SU-DHL-6 (cell line): ENCODE results near the gene LRRTM4.

Experiments
- EZH2phosphoT487 ChIP-seq: fragments of 200-600 bp; sonication (generic), shearing (Covaris generic); conservative IDR thresholded peaks from 2 replicates; pipeline ENCODE4 v1.6.1; 2018; ENCODE audit warnings: mild to moderate bottlenecking, antibody characterized with exemption, low read length, moderate library complexity, mixed read lengths
- TF ChIP-seq, protein P1 (sequence below): fragments of 200-600 bp; sonication (generic); IDR thresholded peaks from one replicate; pipeline ENCODE4 v1.5.1; 2017; ENCODE audit warnings: antibody characterized with exemption, mild to moderate bottlenecking, low read length, moderate library complexity; ENCODE audit not compliant: insufficient read depth, poor library complexity, severe bottlenecking

DNA sequence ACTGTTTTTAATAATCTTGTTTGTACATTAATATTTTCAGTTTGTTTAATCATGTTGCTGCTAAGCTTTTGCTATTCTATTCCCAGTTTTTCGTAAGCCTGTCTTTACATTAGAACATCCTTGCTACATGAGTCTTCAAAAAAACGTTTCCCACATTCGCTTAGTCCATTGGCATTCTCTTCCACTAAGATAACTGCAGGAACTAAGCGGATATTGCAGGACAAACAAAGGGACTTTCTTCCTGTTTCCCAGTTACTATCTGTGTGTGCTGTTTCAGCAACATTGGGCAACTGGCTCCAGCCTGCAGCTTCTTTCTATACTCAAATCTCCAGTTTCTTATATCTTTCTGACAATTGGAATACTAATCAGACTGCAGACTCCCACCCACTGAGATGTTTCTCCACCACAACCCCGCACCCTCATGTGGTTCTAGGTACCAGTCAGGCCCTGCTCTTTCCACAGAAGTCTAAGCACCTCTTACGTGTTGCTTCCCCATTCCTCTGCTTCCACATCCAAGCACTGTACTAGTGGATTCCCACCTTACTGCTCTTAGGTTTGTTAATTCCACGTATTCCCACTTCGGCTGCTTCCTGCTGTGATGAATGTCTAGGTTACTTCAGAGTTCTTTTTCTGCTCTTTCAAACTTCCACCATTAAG, 420.3 kb downstream of the LRRTM4 start:
- TF ChIP-seq, protein P1, sequence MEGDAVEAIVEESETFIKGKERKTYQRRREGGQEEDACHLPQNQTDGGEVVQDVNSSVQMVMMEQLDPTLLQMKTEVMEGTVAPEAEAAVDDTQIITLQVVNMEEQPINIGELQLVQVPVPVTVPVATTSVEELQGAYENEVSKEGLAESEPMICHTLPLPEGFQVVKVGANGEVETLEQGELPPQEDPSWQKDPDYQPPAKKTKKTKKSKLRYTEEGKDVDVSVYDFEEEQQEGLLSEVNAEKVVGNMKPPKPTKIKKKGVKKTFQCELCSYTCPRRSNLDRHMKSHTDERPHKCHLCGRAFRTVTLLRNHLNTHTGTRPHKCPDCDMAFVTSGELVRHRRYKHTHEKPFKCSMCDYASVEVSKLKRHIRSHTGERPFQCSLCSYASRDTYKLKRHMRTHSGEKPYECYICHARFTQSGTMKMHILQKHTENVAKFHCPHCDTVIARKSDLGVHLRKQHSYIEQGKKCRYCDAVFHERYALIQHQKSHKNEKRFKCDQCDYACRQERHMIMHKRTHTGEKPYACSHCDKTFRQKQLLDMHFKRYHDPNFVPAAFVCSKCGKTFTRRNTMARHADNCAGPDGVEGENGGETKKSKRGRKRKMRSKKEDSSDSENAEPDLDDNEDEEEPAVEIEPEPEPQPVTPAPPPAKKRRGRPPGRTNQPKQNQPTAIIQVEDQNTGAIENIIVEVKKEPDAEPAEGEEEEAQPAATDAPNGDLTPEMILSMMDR, result no peak
- TF ChIP-seq EZH2phosphoT487, result no peak
